ENCODE measurements around the gene SH3RF3. TPM values are rescaled to one million over a fixed set of nuclear protein-coding genes. Genes with fewer than 3 reads are reported as not detected.

Gene SH3RF3
- total RNA-seq, 2 donors from 2014 or later: 1.5 to 1.8 TPM

- Mint-ChIP-seq H3K27me3 (ENCODE audit: insufficient read depth) (no peaks in the 10 kb centered on the region), H3K27ac (no peak overlapping the region), H3K4me3 (no peak overlapping the region), H3K4me1 (no peaks in the 10 kb centered on the region), H3K9me3 (no peaks in the 10 kb centered on the region), H3K36me3 (ENCODE audit: low read depth) (no peaks in the 10 kb centered on the region)
- WGBS, 2 experiments (ENCODE audit: insufficient coverage in 1 of 2, insufficient read length in 1 of 2): 90 to 98% methylated on average over 5 to 8 of the region's 8 CpGs
- no peak for DNase-seq
- H3K36me3 ChIP-seq (ENCODE audit: control insufficient read depth, insufficient read depth, low read length): no peaks in the 10 kb centered on the region
- H3K4me1 ChIP-seq (ENCODE audit: control insufficient read depth, insufficient read depth, low read length): no peaks in the 10 kb centered on the region
- H3K4me3 ChIP-seq (ENCODE audit: low read length): no peak overlapping the region
- no peak overlapping the region for H3K27ac ChIP-seq (ENCODE audit: low read depth, low read length)
- no peaks in the 10 kb centered on the region for H3K27me3 ChIP-seq (ENCODE audit: control insufficient read depth, insufficient read depth, low read length, poor library complexity, severe bottlenecking)
- no peaks in the 10 kb centered on the region for H3K9me3 ChIP-seq (ENCODE audit: control insufficient read depth, low read length)
- peak; percentile 22 for TF ChIP-seq CTCF (conservative IDR thresholded peaks at IDR 0.05)
- no peak overlapping the region for H3K9ac ChIP-seq (ENCODE audit: extremely low read depth, low read length, poor library complexity, severe bottlenecking)
These were observed 273.2 kb downstream of the SH3RF3 start for GRCh38 chr2:109402180-109402579.

GRCh38 chr2:109402980-109403840 lies 274.2 kb downstream of the SH3RF3 start:
- H3K36me3 ChIP-seq (ENCODE audit: control insufficient read depth, insufficient read depth, low read length): no peaks in the 10 kb centered on the region
- H3K4me1 ChIP-seq (ENCODE audit: control insufficient read depth, insufficient read depth, low read length): no peaks in the 10 kb centered on the region
- H3K27ac ChIP-seq (ENCODE audit: low read depth, low read length): no peak overlapping the region
- Mint-ChIP-seq H3K9me3 (no peaks in the 10 kb centered on the region), H3K36me3 (ENCODE audit: low read depth) (no peaks in the 10 kb centered on the region), H3K4me1 (no peaks in the 10 kb centered on the region), H3K4me3 (no peak overlapping the region), H3K27ac (no peak overlapping the region), H3K27me3 (ENCODE audit: insufficient read depth) (no peaks in the 10 kb centered on the region)
- H3K9me3 ChIP-seq (ENCODE audit: control insufficient read depth, low read length): no peaks in the 10 kb centered on the region
- H3K4me3 ChIP-seq (ENCODE audit: low read length): no peak overlapping the region
- 91 to 93% methylated on average over 14 to 17 of the region's 17 CpGs for WGBS, 2 experiments (ENCODE audit: insufficient coverage in 1 of 2, insufficient read length in 1 of 2)
- TF ChIP-seq CTCF (conservative IDR thresholded peaks at IDR 0.05): no peak
- no peak for DNase-seq
- no peak overlapping the region for H3K9ac ChIP-seq (ENCODE audit: extremely low read depth, low read length, poor library complexity, severe bottlenecking)
- H3K27me3 ChIP-seq (ENCODE audit: control insufficient read depth, insufficient read depth, low read length, poor library complexity, severe bottlenecking): no peaks in the 10 kb centered on the region

GRCh38 chr2:109403841-109404201 lies 274.8 kb downstream of the SH3RF3 start:
- H3K27ac ChIP-seq (ENCODE audit: low read depth, low read length): no peak overlapping the region
- H3K36me3 ChIP-seq (ENCODE audit: control insufficient read depth, insufficient read depth, low read length): no peaks in the 10 kb centered on the region
- no peak for TF ChIP-seq CTCF (conservative IDR thresholded peaks at IDR 0.05)
- no peaks in the 10 kb centered on the region for H3K27me3 ChIP-seq (ENCODE audit: control insufficient read depth, insufficient read depth, low read length, poor library complexity, severe bottlenecking)
- Mint-ChIP-seq H3K9me3 (no peaks in the 10 kb centered on the region), H3K36me3 (ENCODE audit: low read depth) (no peaks in the 10 kb centered on the region), H3K4me1 (no peaks in the 10 kb centered on the region), H3K27me3 (ENCODE audit: insufficient read depth) (no peaks in the 10 kb centered on the region), H3K4me3 (no peak overlapping the region), H3K27ac (no peak overlapping the region)
- H3K9me3 ChIP-seq (ENCODE audit: control insufficient read depth, low read length): no peaks in the 10 kb centered on the region
- H3K4me3 ChIP-seq (ENCODE audit: low read length): no peak overlapping the region
- no peak overlapping the region for H3K9ac ChIP-seq (ENCODE audit: extremely low read depth, low read length, poor library complexity, severe bottlenecking)
- DNase-seq: no peak
- no peaks in the 10 kb centered on the region for H3K4me1 ChIP-seq (ENCODE audit: control insufficient read depth, insufficient read depth, low read length)
- 92% methylated on average over 5 of the region's 5 CpGs; no CpG with 5 or more reads in 1 of the 2 experiments for WGBS, 2 experiments (ENCODE audit: insufficient coverage in 1 of 2, insufficient read length in 1 of 2)
